Astrocyte of the cerebellum (primary cell): ENCODE results near the gene OR12D2.
"Not testable (repeated sequence)": the region's sequence is repeated elsewhere in the genome, so short reads cannot be mapped to it uniquely, and the experiment has no call there.

ENCODE experiments used
- DNase-seq: peaks from one replicate; pipeline ENCODE4 v3.0.0-alpha.2; 2011; ENCODE audit warnings: low read depth
- H3K4me3 ChIP-seq: 2 replicates; pipeline ENCODE4 v1.5.1; 2011; ENCODE audit warnings: mild to moderate bottlenecking, low read depth, low read length, moderate library complexity
- in situ Hi-C: cut with HindIII; loops from 2 replicates; pipeline ENCODE4 v1.10.0; 2017; ENCODE audit warnings: low sequenced_read_pairs
- TF ChIP-seq, protein P1 (sequence below): IDR thresholded peaks from 2 replicates; pipeline ENCODE4 v1.5.1; 2012; ENCODE audit warnings: low read length, low read depth, moderate library complexity, mild to moderate bottlenecking; ENCODE audit errors: missing control alignments

Gene OR12D2, protein sequence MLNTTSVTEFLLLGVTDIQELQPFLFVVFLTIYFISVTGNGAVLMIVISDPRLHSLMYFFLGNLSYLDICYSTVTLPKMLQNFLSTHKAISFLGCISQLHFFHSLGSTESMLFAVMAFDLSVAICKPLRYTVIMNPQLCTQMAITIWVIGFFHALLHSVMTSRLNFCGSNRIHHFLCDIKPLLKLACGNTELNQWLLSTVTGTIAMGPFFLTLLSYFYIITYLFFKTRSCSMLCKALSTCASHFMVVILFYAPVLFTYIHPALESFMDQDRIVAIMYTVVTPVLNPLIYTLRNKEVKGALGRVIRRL

DNA sequence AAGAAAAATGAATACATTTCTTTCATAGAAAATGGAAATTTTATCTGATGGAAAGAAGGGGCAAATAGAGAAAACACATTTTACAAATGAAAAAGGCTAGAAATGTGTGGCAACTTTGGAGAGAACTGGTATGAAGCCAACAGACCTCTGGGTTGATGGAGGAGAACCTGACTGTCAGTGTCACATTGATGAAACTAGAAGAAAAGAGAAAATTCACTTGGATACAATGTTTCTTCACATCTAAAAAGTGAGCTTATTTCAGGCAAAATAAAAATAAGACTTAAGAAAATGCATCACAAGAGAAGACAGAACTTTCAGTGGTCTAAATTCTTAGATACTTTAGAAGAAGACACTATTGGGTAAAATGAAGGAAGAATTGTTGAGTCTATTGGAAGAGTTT is at the start of gene OR12D2:
TSS of gene OR12D2 (plus strand) at position 301 of the 400 bp plus-strand sequence. CDS start 1,069 bp downstream, outside the sequence.
- no peak within 1 kb of the TSS for H3K4me3 ChIP-seq
- DNase-seq = no peak
- TF ChIP-seq, protein P1, sequence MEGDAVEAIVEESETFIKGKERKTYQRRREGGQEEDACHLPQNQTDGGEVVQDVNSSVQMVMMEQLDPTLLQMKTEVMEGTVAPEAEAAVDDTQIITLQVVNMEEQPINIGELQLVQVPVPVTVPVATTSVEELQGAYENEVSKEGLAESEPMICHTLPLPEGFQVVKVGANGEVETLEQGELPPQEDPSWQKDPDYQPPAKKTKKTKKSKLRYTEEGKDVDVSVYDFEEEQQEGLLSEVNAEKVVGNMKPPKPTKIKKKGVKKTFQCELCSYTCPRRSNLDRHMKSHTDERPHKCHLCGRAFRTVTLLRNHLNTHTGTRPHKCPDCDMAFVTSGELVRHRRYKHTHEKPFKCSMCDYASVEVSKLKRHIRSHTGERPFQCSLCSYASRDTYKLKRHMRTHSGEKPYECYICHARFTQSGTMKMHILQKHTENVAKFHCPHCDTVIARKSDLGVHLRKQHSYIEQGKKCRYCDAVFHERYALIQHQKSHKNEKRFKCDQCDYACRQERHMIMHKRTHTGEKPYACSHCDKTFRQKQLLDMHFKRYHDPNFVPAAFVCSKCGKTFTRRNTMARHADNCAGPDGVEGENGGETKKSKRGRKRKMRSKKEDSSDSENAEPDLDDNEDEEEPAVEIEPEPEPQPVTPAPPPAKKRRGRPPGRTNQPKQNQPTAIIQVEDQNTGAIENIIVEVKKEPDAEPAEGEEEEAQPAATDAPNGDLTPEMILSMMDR = no peak
- in situ Hi-C loops = no loop called here

DNA sequence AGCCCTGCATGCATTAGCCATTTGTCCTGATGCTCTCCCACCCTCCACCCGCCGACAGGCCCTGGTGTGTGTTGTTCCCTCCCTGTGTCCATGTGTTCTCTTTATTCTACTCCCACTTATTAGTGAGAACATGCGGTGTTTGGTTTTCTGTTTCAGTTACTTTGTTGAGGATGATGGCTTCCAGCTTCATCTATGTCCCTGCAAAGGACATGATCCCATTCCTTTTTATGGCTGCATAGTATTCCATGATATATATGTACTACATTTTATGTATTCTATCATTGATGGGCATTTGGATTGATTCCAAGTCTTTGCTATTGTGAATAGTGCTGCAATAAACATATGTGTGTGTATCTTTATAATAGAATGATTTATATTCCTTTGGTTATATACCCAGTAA is 46.1 kb upstream of the OR12D2 start:
- DNase-seq, in situ Hi-C loops, H3K4me3 ChIP-seq: not testable (repeated sequence)

DNA sequence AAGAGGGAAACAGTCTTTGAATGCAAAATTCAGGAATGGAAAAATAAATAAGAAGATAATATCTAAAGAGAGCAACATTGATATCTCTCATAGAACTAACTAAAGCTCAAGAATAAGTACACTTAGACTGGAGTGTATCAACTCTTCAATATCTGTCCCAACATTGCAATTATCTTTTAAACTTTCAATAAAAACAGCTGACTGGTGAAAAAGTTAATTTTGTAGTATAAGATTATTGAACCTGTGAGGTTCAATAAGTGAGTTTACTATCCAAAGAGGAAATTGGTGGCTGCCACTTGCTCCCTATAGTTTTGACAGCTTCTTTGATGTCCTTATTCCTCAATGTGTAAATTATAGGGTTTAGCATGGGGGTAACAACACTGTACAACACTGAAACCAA is 40.5 kb upstream of the OR12D2 start:
- TF ChIP-seq, protein P1 = no peak
- in situ Hi-C loops = no loop called here
- no peak overlapping the region for H3K4me3 ChIP-seq
- DNase-seq = no peak

DNA sequence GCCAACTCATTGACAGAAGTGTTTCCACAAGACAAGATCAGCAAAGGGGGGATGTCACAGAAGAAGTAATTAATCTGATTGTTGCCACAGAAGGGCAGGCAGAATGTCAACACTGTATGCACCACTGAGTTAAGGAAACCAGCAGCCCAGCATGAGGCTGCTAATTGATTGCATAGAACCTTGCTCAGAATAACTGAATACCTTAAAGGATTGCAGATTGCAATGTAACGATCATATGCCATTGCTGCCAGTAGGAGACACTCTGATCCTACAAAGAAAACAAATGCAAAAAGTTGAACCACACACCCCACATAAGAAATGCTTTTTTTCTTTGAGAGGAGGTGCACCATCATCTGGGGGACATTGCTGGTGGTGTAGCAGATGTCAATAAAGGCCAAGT is 39.8 kb upstream of the OR12D2 start:
- in situ Hi-C loops = no loop called here
- DNase-seq = no peak
- H3K4me3 ChIP-seq = no peak overlapping the region
- TF ChIP-seq, protein P1 = no peak

DNA sequence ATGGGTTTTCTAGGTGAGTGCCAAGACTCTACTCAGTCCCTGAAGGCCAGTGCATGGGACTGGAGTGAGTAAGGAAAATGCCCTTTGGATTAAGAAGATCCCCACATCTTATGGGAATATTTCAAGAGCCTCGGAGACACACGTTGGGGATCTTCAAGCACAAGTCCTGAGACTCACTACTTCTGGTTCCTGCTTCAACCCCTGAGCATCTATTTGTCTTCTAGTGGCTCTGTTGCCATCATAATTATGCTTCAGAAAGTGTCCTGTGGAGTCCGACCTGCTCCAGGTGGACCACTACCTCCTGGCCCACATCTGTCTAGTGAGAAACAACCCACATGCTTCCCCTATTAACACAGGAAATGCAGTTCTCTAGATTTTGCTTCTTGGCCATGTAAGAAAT is 26.7 kb upstream of the OR12D2 start, which contains the start of gene OR5V1:
TSS of gene OR5V1 (minus strand) at position 101 of the 400 bp plus-strand sequence. CDS start 12,670 bp downstream, outside the sequence.
- H3K4me3 ChIP-seq = no peak within 1 kb of the TSS
- no peak for DNase-seq
- TF ChIP-seq, protein P1 = no peak
- in situ Hi-C loops = no loop called here

DNA sequence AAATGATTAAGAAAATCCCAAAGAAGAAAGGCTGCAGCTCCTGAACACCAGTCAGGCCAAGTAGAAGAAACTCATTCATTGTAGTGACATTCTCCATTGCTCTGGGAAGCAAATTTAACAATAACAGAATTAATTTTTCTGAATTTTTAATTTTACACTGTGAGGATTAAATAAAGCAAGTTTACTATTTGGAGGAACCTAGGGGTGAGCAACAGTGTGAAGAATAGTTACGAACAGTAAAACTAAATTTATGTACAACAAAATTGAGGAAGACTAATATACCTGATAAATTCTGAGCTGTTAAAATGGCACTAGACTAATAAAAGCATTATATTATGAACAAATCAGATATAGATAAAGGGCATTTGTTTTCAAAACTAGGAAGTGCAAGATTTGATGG is 20.2 kb upstream of the OR12D2 start, which contains the start of gene OR12D3:
TSS of gene OR12D3 (minus strand) at position 101 of the 400 bp plus-strand sequence. CDS start at position 97, 4 bp downstream.
- in situ Hi-C loops = no loop called here
- TF ChIP-seq, protein P1 = no peak
- no peak within 1 kb of the TSS for H3K4me3 ChIP-seq
- no peak for DNase-seq

DNA sequence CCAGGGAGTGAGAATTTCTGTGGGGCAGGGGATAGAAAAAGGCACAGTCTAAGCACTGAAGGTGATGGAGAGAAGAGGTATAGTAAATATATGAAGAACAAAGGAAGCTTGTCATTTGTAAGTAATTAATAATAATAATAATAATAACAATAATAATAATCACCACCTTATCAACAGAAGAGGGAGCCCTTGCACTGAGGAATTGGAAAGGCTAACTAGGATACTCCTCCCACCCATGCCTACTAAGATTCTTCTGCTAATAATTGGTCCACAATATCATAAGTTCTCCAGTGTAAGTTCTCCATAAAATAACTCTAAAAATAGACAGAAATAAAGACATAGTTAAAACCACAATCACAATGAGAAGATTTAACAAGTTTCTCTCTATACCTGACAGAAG is 19.4 kb upstream of the OR12D2 start:
- TF ChIP-seq, protein P1 = no peak
- DNase-seq = no peak
- no peak overlapping the region for H3K4me3 ChIP-seq
- in situ Hi-C loops = no loop called here
